Measurements from ENCODE around the gene CAMK2D.

DNA sequence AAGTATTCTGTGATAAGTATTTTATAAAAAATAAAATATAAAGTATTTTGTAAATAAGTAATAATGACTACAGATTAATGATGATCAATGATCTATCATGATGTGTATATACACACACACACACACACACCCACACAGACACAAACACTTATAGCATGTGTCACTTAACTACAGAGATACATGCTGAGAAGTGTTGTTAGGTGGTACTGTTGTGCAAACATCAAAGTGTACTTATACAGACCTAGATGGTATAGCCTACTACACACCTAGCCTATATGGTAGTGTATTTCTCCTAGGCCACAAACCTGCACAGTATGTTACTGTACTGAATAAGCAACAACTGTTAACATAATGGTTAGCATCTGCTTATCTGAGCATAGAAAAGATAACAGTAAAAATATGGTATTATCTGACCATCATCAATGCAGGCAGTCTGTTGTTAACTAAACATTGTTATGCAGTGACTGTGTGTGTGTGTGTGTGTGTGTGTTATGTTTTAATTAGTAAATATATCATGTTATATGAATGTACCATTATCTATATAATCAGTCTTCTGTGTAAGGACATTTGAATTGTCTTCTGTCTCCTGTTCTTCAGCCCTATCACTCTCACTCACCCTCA lies 138.2 kb downstream of the CAMK2D start:
- TF ChIP-seq, protein P1, sequence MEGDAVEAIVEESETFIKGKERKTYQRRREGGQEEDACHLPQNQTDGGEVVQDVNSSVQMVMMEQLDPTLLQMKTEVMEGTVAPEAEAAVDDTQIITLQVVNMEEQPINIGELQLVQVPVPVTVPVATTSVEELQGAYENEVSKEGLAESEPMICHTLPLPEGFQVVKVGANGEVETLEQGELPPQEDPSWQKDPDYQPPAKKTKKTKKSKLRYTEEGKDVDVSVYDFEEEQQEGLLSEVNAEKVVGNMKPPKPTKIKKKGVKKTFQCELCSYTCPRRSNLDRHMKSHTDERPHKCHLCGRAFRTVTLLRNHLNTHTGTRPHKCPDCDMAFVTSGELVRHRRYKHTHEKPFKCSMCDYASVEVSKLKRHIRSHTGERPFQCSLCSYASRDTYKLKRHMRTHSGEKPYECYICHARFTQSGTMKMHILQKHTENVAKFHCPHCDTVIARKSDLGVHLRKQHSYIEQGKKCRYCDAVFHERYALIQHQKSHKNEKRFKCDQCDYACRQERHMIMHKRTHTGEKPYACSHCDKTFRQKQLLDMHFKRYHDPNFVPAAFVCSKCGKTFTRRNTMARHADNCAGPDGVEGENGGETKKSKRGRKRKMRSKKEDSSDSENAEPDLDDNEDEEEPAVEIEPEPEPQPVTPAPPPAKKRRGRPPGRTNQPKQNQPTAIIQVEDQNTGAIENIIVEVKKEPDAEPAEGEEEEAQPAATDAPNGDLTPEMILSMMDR (IDR thresholded peaks at IDR 0.05; ENCODE audit: low read length): no peak
- no peak for TF ChIP-seq EZH2 (optimal IDR thresholded peaks at IDR 0.05; ENCODE audit: low read depth, low read length)
